SK-N-SH (cell line): ENCODE measurements around the gene UBE3B. TPM values are rescaled to one million over a fixed set of nuclear protein-coding genes. Genes with fewer than 3 reads are reported as not detected.

ENCODE experiments used
- CTCF ChIA-PET: fragments of 300-600, 350-600 bp; formaldehyde crosslinking; extraction: SDS; loops from one replicate; lab custom pipeline; 2021; lab: Yijun Ruan, JAX
- POLR2A ChIA-PET: fragments of 350-600 bp; sonication (Branson Sonifier 250); formaldehyde crosslinking; extraction: SDS; loops from one replicate; lab custom pipeline; 2020; ENCODE audit warnings: antibody characterized with exemption, inconsistent platforms; lab: Yijun Ruan, JAX
- DNase-seq: peaks from one replicate; pipeline ENCODE4 v3.0.0; 2012
- H2AFZ ChIP-seq: fragments of 200-600 bp; sonication (generic); 2 replicates; pipeline ENCODE4 v1.8.1; 2016; ENCODE audit warnings: antibody characterized with exemption, mild to moderate bottlenecking, low read depth
- H3F3A ChIP-seq: fragments of 200-600 bp; sonication (generic); replicated peaks from 2 replicates; pipeline ENCODE3; 2016; ENCODE audit warnings: antibody characterized with exemption, mild to moderate bottlenecking; ENCODE audit not compliant: insufficient read depth
- H3K27ac ChIP-seq, 2 experiments: fragments of 200-500 bp in 1 of 2; fragments of 200-600 bp in 1 of 2; sonication (Bioruptor generic) in 1 of 2; sonication (generic), shearing (Covaris generic) in 1 of 2; 2 replicates each; pipeline versions ENCODE4 v1.5.1 to v1.6.1; 2014 to 2016; ENCODE audit warnings: low read depth in 2 of 2, inconsistent platforms in 1 of 2, low read length in 1 of 2, mild to moderate bottlenecking in 1 of 2, mixed read lengths in 1 of 2
- H3K27me3 ChIP-seq: fragments of 200-600 bp; sonication (generic), shearing (Covaris generic); 2 replicates; pipeline ENCODE4 v1.6.1; 2016; ENCODE audit warnings: mixed run types; ENCODE audit not compliant: insufficient read depth
- H3K36me3 ChIP-seq, 2 experiments: fragments of 200-500 bp in 1 of 2; fragments of 200-600 bp in 1 of 2; sonication (Bioruptor generic) in 1 of 2; sonication (generic) in 1 of 2; replicated peaks in 1 of 2; 2 replicates each; pipeline versions ENCODE3 to v1.5.1; 2014 to 2016; ENCODE audit warnings: low read length in 1 of 2, mild to moderate bottlenecking in 1 of 2; ENCODE audit not compliant: insufficient read depth in 2 of 2, control insufficient read depth in 1 of 2
- H3K4me1 ChIP-seq, 2 experiments: fragments of 200-500 bp in 1 of 2; fragments of 200-600 bp in 1 of 2; sonication (Bioruptor generic) in 1 of 2; sonication (generic), shearing (Covaris generic) in 1 of 2; 2 replicates each; pipeline versions ENCODE4 v1.5.1 to v1.6.1; 2014 to 2016; ENCODE audit warnings: low read depth in 1 of 2, low read length in 1 of 2, mixed run types in 1 of 2; ENCODE audit not compliant: insufficient read depth in 2 of 2, control insufficient read depth in 1 of 2
- H3K4me2 ChIP-seq: fragments of 200-600 bp; sonication (generic), shearing (Covaris generic); 2 replicates; pipeline ENCODE4 v1.6.1; 2017; ENCODE audit warnings: mixed run types
- H3K4me3 ChIP-seq, 2 experiments: fragments of 200-500 bp in 1 of 2; fragments of 200-600 bp in 1 of 2; sonication (Bioruptor generic) in 1 of 2; sonication (generic), shearing (Covaris generic) in 1 of 2; 2 replicates each; pipeline versions ENCODE4 v1.5.1 to v1.8.1; 2014 to 2016; ENCODE audit warnings: low read depth in 2 of 2, inconsistent platforms in 1 of 2, low read length in 1 of 2, mild to moderate bottlenecking in 1 of 2, mixed read lengths in 1 of 2, moderate library complexity in 1 of 2
- H3K79me2 ChIP-seq: fragments of 200-600 bp; sonication (generic); 2 replicates; pipeline ENCODE4 v1.8.1; 2017; ENCODE audit warnings: mild to moderate bottlenecking; ENCODE audit not compliant: insufficient read depth
- H3K9ac ChIP-seq: fragments of 200-600 bp; sonication (generic); 2 replicates; pipeline ENCODE4 v1.6.1; 2017; ENCODE audit warnings: mixed run types
- H3K9me2 ChIP-seq: fragments of 200-600 bp; sonication (generic); 2 replicates; pipeline ENCODE4 v1.6.1; 2017; ENCODE audit warnings: mixed run types
- H3K9me3 ChIP-seq: fragments of 200-600 bp; sonication (generic); 2 replicates; pipeline ENCODE4 v1.6.1; 2017; ENCODE audit warnings: mixed run types, mild to moderate bottlenecking, moderate library complexity
- H4K20me1 ChIP-seq: fragments of 200-600 bp; sonication (generic); 2 replicates; pipeline ENCODE4 v1.6.1; 2017; ENCODE audit warnings: mild to moderate bottlenecking, mixed run types; ENCODE audit not compliant: insufficient read depth
- CHD2 ChIP-seq: fragments of 150-350 bp; IDR thresholded peaks from 2 replicates; pipeline ENCODE4 v1.6.1; 2018; ENCODE audit warnings: low read length; ENCODE audit not compliant: partially characterized antibody
- FOSL2 ChIP-seq: IDR thresholded peaks from 2 replicates; pipeline ENCODE4 v1.4.0; 2012; ENCODE audit warnings: low read depth, mild to moderate bottlenecking, moderate library complexity, borderline replicate concordance
- GATA2 ChIP-seq: sonication (generic); formaldehyde crosslinking; IDR thresholded peaks from 2 replicates; pipeline ENCODE4 v1.5.0; 2020; ENCODE audit warnings: mild to moderate bottlenecking, missing genetic modification reagents
- NRF1 ChIP-seq: IDR thresholded peaks from 2 replicates; pipeline ENCODE4 v1.6.1; 2012; ENCODE audit warnings: low read depth, mild to moderate bottlenecking, low read length
- RXRA ChIP-seq: IDR thresholded peaks from 2 replicates; pipeline ENCODE4 v1.4.0; 2012; ENCODE audit warnings: low read depth, mild to moderate bottlenecking, borderline replicate concordance
- TCF12 ChIP-seq: IDR thresholded peaks from 2 replicates; pipeline ENCODE4 v1.4.0; 2012
- USF1 ChIP-seq: IDR thresholded peaks from 2 replicates; pipeline ENCODE4 v1.4.0; 2012; ENCODE audit warnings: low read depth, borderline replicate concordance
- WGBS: methylation state at CpG from one replicate; pipeline ENCODE4 v1.1.6; 2017; ENCODE audit warnings: low lambda C conversion rate; 5-methylcytosine and 5-hydroxymethylcytosine counted together
- polyA plus RNA-seq, 3 experiments: library from polyadenylated mRNA; depleted of rRNA; stranded (reverse); fragments of >200 nt; gene quantifications; 2 replicates each; pipeline ENCODE4 v1.2.3, GENCODE V29; 2012

The UBE3B gene
- polyA plus RNA-seq, 1 of the 3 experiments (the other 2 are of a cell fraction) = 28.6 TPM

GRCh38 chr12:109583733-109584132 is 106.3 kb downstream of the UBE3B start:
- no peak overlapping the region for H3K27ac ChIP-seq
- no peaks in the 10 kb centered on the region for H3F3A ChIP-seq
- no peak for DNase-seq
- H3K9me3 ChIP-seq = no peaks in the 10 kb centered on the region
- H3K36me3 ChIP-seq = peaks cover 0 to 26% of the 10 kb centered on the region in 2 experiments
- TF ChIP-seq GATA2 (CRISPR knock-in tag) (no peak), FOSL2 (no peak), TCF12 (no peak), CHD2 (no peak), NRF1 (no peak), RXRA (no peak), USF1 (no peak)
- 91% methylated on average over 2 of the region's 2 CpGs for WGBS
- H3K4me2 ChIP-seq = no peak overlapping the region
- no peaks in the 10 kb centered on the region for H3K79me2 ChIP-seq
- H3K9me2 ChIP-seq = no peaks in the 10 kb centered on the region
- H2AFZ ChIP-seq = no peak overlapping the region
- H3K4me1 ChIP-seq = peaks cover 0 to 4% of the 10 kb centered on the region in 2 experiments; a peak in 1 of 4 replicates
- no peaks in the 10 kb centered on the region for H4K20me1 ChIP-seq
- no peaks in the 10 kb centered on the region for H3K27me3 ChIP-seq
- CTCF ChIA-PET = interaction anchor here (1.3 to 1.5 kb wide), 2 partner anchors 9 to 19 kb away, joined by 3 read pairs; no protein-coding TSS in a partner anchor
- POLR2A ChIA-PET = no interaction called here
- no peak overlapping the region for H3K9ac ChIP-seq
- no peak overlapping the region for H3K4me3 ChIP-seq

Other genes with a start within 250 kb of the UBE3B start
- gene FOXN4, start 168.3 kb upstream of the UBE3B start, polyA plus RNA-seq (2012; rRNA removed) = 0.03 and 0.10 TPM in 2 replicates
- gene MYO1H, start 129.7 kb upstream of the UBE3B start, polyA plus RNA-seq (2012; rRNA removed) = not detected in 2 replicates
- 66.9 and 92.9 TPM in 2 replicates for gene KCTD10, start 334 bp upstream of the UBE3B start, polyA plus RNA-seq (2012; rRNA removed)
- 14.8 and 15.9 TPM in 2 replicates for gene MMAB, start 95.9 kb downstream of the UBE3B start, polyA plus RNA-seq (2012; rRNA removed)
- 6.3 and 7.0 TPM in 2 replicates for gene MVK, start 96.2 kb downstream of the UBE3B start, polyA plus RNA-seq (2012; rRNA removed)
- gene FAM222A, start 236.2 kb downstream of the UBE3B start, polyA plus RNA-seq (2012; rRNA removed) = 1.6 and 4.2 TPM in 2 replicates